GM12878 (cell line): ENCODE results near the gene UBXN6. TPM values are rescaled to one million over a fixed set of nuclear protein-coding genes. Genes with fewer than 3 reads are reported as not detected.
A peak's percentile ranks its signal among the peaks of the same experiment; 100 is the strongest.

Source experiments
- ATAC-seq: fragments of 200-7000 bp; cut with Tn5 transposase; 3 replicates; pipeline ENCODE4 v1.9.1; 2020; ENCODE audit warnings: mild to moderate bottlenecking, moderate library complexity
- BruUV-seq: library from RNA; stranded (reverse); fragments of 400-500 nt; replicated peaks from 2 replicates; lab custom pipeline; 2021; lab: Mats Ljungman, UMichigan
- CTCF ChIA-PET: fragments of 300-600 bp; sonication (Branson Sonifier 250); formaldehyde crosslinking; extraction: SDS; loops from one replicate; lab custom pipeline; 2021; ENCODE audit warnings: inconsistent platforms; lab: Yijun Ruan, JAX
- POLR2A ChIA-PET: fragments of 350-600 bp; formaldehyde crosslinking; extraction: SDS; loops from one replicate; lab custom pipeline; 2021; ENCODE audit warnings: inconsistent platforms; lab: Charles Lee
- RAD21 ChIA-PET: fragments of 300-600 bp; sonication (Branson Sonifier 250); formaldehyde crosslinking; loops from one replicate; lab custom pipeline; 2023; ENCODE audit warnings: antibody characterized with exemption; ENCODE audit not compliant: unreplicated experiment; lab: Charles Lee
- SMC1A ChIA-PET: fragments of 300-600 bp; sonication (Branson Sonifier 250); formaldehyde crosslinking; loops from one replicate; lab custom pipeline; 2023; ENCODE audit not compliant: unreplicated experiment, uncharacterized antibody; lab: Charles Lee
- DNase-seq: peaks from one replicate; pipeline ENCODE4 v3.0.0-alpha.2; 2011; ENCODE audit warnings: low read depth, low spot score
- FAIRE-seq: peaks from 3 replicates; lab custom pipeline; 2011; peaks lifted over from hg19 to GRCh38; lab: Jason Lieb, UNC
- H2AFZ ChIP-seq: 2 replicates; pipeline ENCODE4 v1.6.0; 2011; ENCODE audit warnings: low read depth, low read length, control low read depth; ENCODE audit not compliant: control insufficient read depth
- H3K27ac ChIP-seq: 2 replicates; pipeline ENCODE4 v1.5.1; 2011; ENCODE audit warnings: control low read depth; ENCODE audit not compliant: control insufficient read depth, insufficient read depth
- H3K27me3 ChIP-seq, 2 experiments: replicated peaks in 1 of 2; 2 replicates each; pipeline versions ENCODE4 v1.6.0 to v1.6.1; 2011; ENCODE audit warnings: low read length in 1 of 2; ENCODE audit not compliant: control insufficient read depth in 2 of 2, insufficient read depth in 2 of 2
- H3K36me3 ChIP-seq, 2 experiments: 2 replicates each; pipeline ENCODE4 v1.5.1; 2011; ENCODE audit warnings: low read length in 1 of 2; ENCODE audit not compliant: control insufficient read depth in 2 of 2, insufficient read depth in 2 of 2
- H3K4me1 ChIP-seq: 2 replicates; pipeline ENCODE4 v1.6.1; 2011; ENCODE audit warnings: mild to moderate bottlenecking, low read length, moderate library complexity, mixed read lengths; ENCODE audit not compliant: control insufficient read depth, insufficient read depth
- H3K4me2 ChIP-seq: 2 replicates; pipeline ENCODE4 v1.6.0; 2011; ENCODE audit warnings: control low read depth; ENCODE audit not compliant: control insufficient read depth, insufficient read depth
- H3K4me3 ChIP-seq: fragments of 200-600 bp; sonication (generic); 2 replicates; pipeline ENCODE4 v1.5.1; 2016
- H3K79me2 ChIP-seq: 2 replicates; pipeline ENCODE4 v1.6.0; 2011; ENCODE audit warnings: low read length; ENCODE audit not compliant: control insufficient read depth, insufficient read depth
- H3K9ac ChIP-seq: 2 replicates; pipeline ENCODE4 v1.8.0; 2011; ENCODE audit warnings: low read length, control low read depth, mixed read lengths; ENCODE audit not compliant: control insufficient read depth, insufficient read depth
- H3K9me3 ChIP-seq: replicated peaks from 3 replicates; pipeline ENCODE4 v1.5.1; 2011; ENCODE audit warnings: mild to moderate bottlenecking, low read length; ENCODE audit not compliant: control insufficient read depth, insufficient read depth
- H4K20me1 ChIP-seq: 2 replicates; pipeline ENCODE4 v1.6.0; 2011; ENCODE audit not compliant: control insufficient read depth, insufficient read depth
- NR2C2 ChIP-seq: IDR thresholded peaks from 2 replicates; pipeline ENCODE4 v1.6.1; 2011; ENCODE audit warnings: borderline replicate concordance, low read depth; ENCODE audit not compliant: control insufficient read depth, insufficient read length
- RUNX3 ChIP-seq: IDR thresholded peaks from 2 replicates; pipeline ENCODE4 v1.6.1; 2012; ENCODE audit warnings: low read length, inconsistent platforms
- WRNIP1 ChIP-seq: IDR thresholded peaks from 2 replicates; pipeline ENCODE4 v1.6.1; 2011; ENCODE audit warnings: low read depth, low read length, improper control_type of control experiment, borderline replicate concordance
- ZBTB4 ChIP-seq: fragments of 450-650 bp; formaldehyde crosslinking; IDR thresholded peaks from 2 replicates; pipeline ENCODE4 v1.4.0; 2022; ENCODE audit warnings: mild to moderate bottlenecking, moderate library complexity
- WGBS: methylation state at CpG from one replicate; pipeline ENCODE4 v1.1.6; 2016; ENCODE audit warnings: low lambda C conversion rate; ENCODE audit not compliant: insufficient replicate concordance, insufficient coverage; ENCODE audit errors: missing lambda C conversion rate; 5-methylcytosine and 5-hydroxymethylcytosine counted together
- in situ Hi-C: fragments of 300-500 bp; cut with MboI; formaldehyde crosslinking; loops from 9 replicates; pipeline ENCODE4 v1.14.3; 2018; ENCODE audit warnings: mixed read lengths
- intact Hi-C: fragments of 100-400 bp; cut with micrococcal nuclease; formaldehyde crosslinking; loops from one replicate; pipeline ENCODE4 v1.14.2; 2022; ENCODE audit not compliant: unreplicated experiment
- polyA plus RNA-seq, 11 experiments: library from polyadenylated mRNA; depleted of rRNA in 4 of 11; unstranded in 6 of 11; stranded (reverse) in 5 of 11; fragments of >200 nt; fragmentation: Nextera tagmentation in 4 of 11; fragmentation: Illumina TruSeq in 1 of 11; extraction: Ambion mirVana in 4 of 11; extraction: Trizol in 1 of 11; gene quantifications; 1 replicate in 1 of 11; 2 replicates in 10 of 11; pipeline versions ENCODE4 v1.2.1 to v1.2.3, GENCODE V29; 2011 to 2016; ENCODE audit warnings: inconsistent platforms in 2 of 11, missing spikeins in 2 of 11, low read depth in 1 of 11
- total RNA-seq, 4 experiments: library from RNA; depleted of rRNA in 3 of 4; stranded (reverse); fragments of >200 nt in 3 of 4; fragmentation: Illumina TruSeq in 1 of 4; extraction: Trizol in 1 of 4; gene quantifications; 2 replicates each; pipeline versions ENCODE4 v1.2.1 to v1.2.3, GENCODE V29; 2013 to 2021
- TF ChIP-seq, protein P1 (sequence below): fragments of 450-650 bp; IDR thresholded peaks from 2 replicates; pipeline ENCODE4 v1.6.1; 2016; ENCODE audit warnings: mild to moderate bottlenecking, moderate library complexity, borderline replicate concordance
- TF ChIP-seq, protein P2 (sequence below): fragments of 450-650 bp; IDR thresholded peaks from 2 replicates; pipeline ENCODE4 v1.6.1; 2014; ENCODE audit warnings: mild to moderate bottlenecking

Gene UBXN6
- total and polyA plus RNA-seq, 10 of the 15 experiments (the other 5 are each of a cell fraction or from before 2014, with no cell fraction given) = 0.47 to 50.8 (median 13.0) TPM

- 92% methylated on average over 2 of the region's 3 CpGs for WGBS
- no TSS peak for BruUV-seq
- in situ Hi-C loops = no loop called here
These were observed 34.9 kb upstream of the UBXN6 start for GRCh38 chr19:4492337-4493103.

More at GRCh38 chr19:4492337-4493103, 34.9 kb upstream of the UBXN6 start:
- TF ChIP-seq WRNIP1 = no peak
- TF ChIP-seq NR2C2 = peak; percentile 16
- TF ChIP-seq, protein P1, sequence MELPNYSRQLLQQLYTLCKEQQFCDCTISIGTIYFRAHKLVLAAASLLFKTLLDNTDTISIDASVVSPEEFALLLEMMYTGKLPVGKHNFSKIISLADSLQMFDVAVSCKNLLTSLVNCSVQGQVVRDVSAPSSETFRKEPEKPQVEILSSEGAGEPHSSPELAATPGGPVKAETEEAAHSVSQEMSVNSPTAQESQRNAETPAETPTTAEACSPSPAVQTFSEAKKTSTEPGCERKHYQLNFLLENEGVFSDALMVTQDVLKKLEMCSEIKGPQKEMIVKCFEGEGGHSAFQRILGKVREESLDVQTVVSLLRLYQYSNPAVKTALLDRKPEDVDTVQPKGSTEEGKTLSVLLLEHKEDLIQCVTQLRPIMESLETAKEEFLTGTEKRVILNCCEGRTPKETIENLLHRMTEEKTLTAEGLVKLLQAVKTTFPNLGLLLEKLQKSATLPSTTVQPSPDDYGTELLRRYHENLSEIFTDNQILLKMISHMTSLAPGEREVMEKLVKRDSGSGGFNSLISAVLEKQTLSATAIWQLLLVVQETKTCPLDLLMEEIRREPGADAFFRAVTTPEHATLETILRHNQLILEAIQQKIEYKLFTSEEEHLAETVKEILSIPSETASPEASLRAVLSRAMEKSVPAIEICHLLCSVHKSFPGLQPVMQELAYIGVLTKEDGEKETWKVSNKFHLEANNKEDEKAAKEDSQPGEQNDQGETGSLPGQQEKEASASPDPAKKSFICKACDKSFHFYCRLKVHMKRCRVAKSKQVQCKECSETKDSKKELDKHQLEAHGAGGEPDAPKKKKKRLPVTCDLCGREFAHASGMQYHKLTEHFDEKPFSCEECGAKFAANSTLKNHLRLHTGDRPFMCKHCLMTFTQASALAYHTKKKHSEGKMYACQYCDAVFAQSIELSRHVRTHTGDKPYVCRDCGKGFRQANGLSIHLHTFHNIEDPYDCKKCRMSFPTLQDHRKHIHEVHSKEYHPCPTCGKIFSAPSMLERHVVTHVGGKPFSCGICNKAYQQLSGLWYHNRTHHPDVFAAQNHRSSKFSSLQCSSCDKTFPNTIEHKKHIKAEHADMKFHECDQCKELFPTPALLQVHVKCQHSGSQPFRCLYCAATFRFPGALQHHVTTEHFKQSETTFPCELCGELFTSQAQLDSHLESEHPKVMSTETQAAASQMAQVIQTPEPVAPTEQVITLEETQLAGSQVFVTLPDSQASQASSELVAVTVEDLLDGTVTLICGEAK = no peak
- TF ChIP-seq RUNX3 = 0 out of 2 replicates have a peak, but pooled peaks have one; percentile 3
- TF ChIP-seq ZBTB4 = no peak
- TF ChIP-seq, protein P2, sequence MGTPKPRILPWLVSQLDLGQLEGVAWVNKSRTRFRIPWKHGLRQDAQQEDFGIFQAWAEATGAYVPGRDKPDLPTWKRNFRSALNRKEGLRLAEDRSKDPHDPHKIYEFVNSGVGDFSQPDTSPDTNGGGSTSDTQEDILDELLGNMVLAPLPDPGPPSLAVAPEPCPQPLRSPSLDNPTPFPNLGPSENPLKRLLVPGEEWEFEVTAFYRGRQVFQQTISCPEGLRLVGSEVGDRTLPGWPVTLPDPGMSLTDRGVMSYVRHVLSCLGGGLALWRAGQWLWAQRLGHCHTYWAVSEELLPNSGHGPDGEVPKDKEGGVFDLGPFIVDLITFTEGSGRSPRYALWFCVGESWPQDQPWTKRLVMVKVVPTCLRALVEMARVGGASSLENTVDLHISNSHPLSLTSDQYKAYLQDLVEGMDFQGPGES = no peak
- intact Hi-C loops = no loop called here
- ChIA-PET SMC1A (no interaction called here), RAD21 (no interaction called here), CTCF (no interaction called here), POLR2A (no interaction called here)
- Histone ChIP-seq H3K27ac (no peak overlapping the region), H3K4me2 (no peak overlapping the region), H3K9me3 (no peaks in the 10 kb centered on the region), H4K20me1 (no peaks in the 10 kb centered on the region), H3K27me3 (no peaks in the 10 kb centered on the region), H3K9ac (no peak overlapping the region), H2AFZ (no peak overlapping the region), H3K36me3 (peaks cover 12 to 17% of the 10 kb centered on the region in 2 experiments; a peak in 3 of 4 replicates), H3K79me2 (no peaks in the 10 kb centered on the region), H3K4me3 (no peak overlapping the region), H3K4me1 (no peaks in the 10 kb centered on the region)
- no peak for ATAC-seq
- FAIRE-seq = peak; percentile 74
- DNase-seq = no peak
